ENCODE data around the gene PHTF1.

DNA sequence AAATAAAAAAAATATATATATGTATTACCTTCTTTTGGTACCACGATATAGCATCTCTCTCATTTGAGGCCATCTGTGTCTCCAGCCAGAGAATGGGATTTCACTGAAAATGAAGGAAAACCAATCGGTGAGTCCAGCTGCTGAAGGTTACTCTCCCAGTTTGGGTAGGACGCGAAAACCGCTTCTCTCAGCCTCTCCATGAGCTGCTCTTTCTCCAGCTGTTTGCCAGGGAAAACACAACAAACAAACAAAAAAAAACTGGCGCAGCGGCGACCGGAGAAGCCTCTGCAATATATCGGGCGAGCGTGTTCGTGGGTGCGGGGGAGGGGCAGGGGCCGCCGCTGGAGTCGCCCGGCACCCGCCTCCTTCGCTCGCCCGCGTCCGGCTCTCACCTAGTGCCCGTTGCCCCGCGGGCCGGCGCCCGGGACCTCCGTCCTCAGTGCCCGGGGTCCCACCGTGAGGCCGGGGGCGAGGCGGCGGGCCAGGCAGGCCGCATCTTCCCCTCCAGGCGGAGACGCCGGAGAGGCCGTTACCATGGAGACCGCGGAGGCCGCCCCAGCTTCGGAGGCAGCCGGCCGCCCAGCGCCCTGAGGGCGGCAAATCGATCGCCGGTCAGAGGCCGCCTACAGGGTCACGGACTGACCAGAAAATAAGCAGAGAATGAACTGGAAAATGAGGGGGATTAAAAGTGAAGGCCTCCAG, 504 bp downstream of the PHTF1 start:
- TF ChIP-seq, protein P1, sequence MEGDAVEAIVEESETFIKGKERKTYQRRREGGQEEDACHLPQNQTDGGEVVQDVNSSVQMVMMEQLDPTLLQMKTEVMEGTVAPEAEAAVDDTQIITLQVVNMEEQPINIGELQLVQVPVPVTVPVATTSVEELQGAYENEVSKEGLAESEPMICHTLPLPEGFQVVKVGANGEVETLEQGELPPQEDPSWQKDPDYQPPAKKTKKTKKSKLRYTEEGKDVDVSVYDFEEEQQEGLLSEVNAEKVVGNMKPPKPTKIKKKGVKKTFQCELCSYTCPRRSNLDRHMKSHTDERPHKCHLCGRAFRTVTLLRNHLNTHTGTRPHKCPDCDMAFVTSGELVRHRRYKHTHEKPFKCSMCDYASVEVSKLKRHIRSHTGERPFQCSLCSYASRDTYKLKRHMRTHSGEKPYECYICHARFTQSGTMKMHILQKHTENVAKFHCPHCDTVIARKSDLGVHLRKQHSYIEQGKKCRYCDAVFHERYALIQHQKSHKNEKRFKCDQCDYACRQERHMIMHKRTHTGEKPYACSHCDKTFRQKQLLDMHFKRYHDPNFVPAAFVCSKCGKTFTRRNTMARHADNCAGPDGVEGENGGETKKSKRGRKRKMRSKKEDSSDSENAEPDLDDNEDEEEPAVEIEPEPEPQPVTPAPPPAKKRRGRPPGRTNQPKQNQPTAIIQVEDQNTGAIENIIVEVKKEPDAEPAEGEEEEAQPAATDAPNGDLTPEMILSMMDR (optimal IDR thresholded peaks at IDR 0.05 in 1 of 3, IDR thresholded peaks at IDR 0.05 in 1 of 3, conservative IDR thresholded peaks at IDR 0.05 in 1 of 3; ENCODE audit: extremely low read depth in 1 of 3, insufficient read depth in 2 of 3, low read length in 3 of 3) = no peak
- TF ChIP-seq EZH2 (IDR thresholded peaks at IDR 0.05; ENCODE audit: low read length) = no peak

Measured in keratinocyte (primary cell).